Measurements from ENCODE around the gene FGFR2.

- TF ChIP-seq EP300 (IDR thresholded peaks at IDR 0.05) = no peak
- TF ChIP-seq CTCF (IDR thresholded peaks at IDR 0.05) = no peak
- TF ChIP-seq POLR2A (IDR thresholded peaks at IDR 0.05) = no peak
These were observed 140.5 kb downstream of the FGFR2 start for GRCh38 chr10:121457729-121458128.

Data from tibial nerve (tissue), 4 donors.